Uterus (tissue), 4 donors: ENCODE data around the gene NDUFB2. TPM values are rescaled to one million over a fixed set of nuclear protein-coding genes. Genes with fewer than 3 reads are reported as not detected.
"Not testable (repeated sequence)": the region's sequence is repeated elsewhere in the genome, so short reads cannot be mapped to it uniquely, and the experiment has no call there.

Experiments used
- DNase-seq, 2 donors: peaks; one replicate each; pipeline ENCODE4 v3.0.0-alpha.2; 2019 to 2020
- H3K27ac ChIP-seq, 2 donors: fragments of 200-600 bp; sonication (generic); 1 replicate in 1 of 2; 2 replicates in 1 of 2; pipeline ENCODE4 v1.5.1; 2016 to 2018
- H3K27me3 ChIP-seq, 2 donors: fragments of 200-600 bp; sonication (generic); one replicate each; pipeline ENCODE4 v1.5.1; 2018 to 2019; ENCODE audit warnings: control low read depth in 1 of 2
- H3K36me3 ChIP-seq, 2 donors: fragments of 200-600 bp; sonication (generic); one replicate each; pipeline ENCODE4 v1.5.1; 2019; ENCODE audit warnings: control low read depth in 1 of 2
- H3K4me1 ChIP-seq, 2 donors: fragments of 200-600 bp; sonication (generic); one replicate each; pipeline ENCODE4 v1.5.1; 2018 to 2019; ENCODE audit warnings: control low read depth in 1 of 2
- H3K4me3 ChIP-seq, 2 donors: fragments of 200-600 bp; sonication (generic); 1 replicate in 1 of 2; 2 replicates in 1 of 2; pipeline ENCODE4 v1.5.1; 2018 to 2019; ENCODE audit warnings: mild to moderate bottlenecking in 1 of 2
- H3K9me3 ChIP-seq, 2 donors: fragments of 200-600 bp; sonication (generic); one replicate each; pipeline ENCODE4 v1.5.1; 2019; ENCODE audit warnings: control low read depth in 1 of 2
- CTCF ChIP-seq, 4 experiments: fragments of 200-600 bp in 2 of 4; fragments of 450-650 bp in 2 of 4; sonication (generic) in 2 of 4; IDR thresholded peaks; one replicate each; pipeline ENCODE4 v1.5.1; 2016 to 2019; ENCODE audit warnings: antibody characterized with exemption in 4 of 4, mild to moderate bottlenecking in 2 of 4, moderate library complexity in 1 of 4
- POLR2A ChIP-seq, 2 donors: fragments of 450-650 bp; IDR thresholded peaks; one replicate each; pipeline ENCODE4 v1.6.1; 2016; ENCODE audit warnings: antibody characterized with exemption in 2 of 2, mild to moderate bottlenecking in 1 of 2, moderate library complexity in 1 of 2
- intact Hi-C: fragments of 100-400 bp; cut with DNase I; formaldehyde crosslinking; loops from one replicate; pipeline ENCODE4 v1.15.1; 2023; ENCODE audit warnings: low total_unique reads
- total RNA-seq, 4 donors: library from RNA; depleted of rRNA in 3 of 4; stranded (reverse); fragments of >200 nt in 3 of 4; gene quantifications; one replicate each; pipeline versions ENCODE4 v1.1.0 to v1.2.4, GENCODE V29; 2014 to 2023
- donor health status: DM: yes; HTN: yes; CAD: no.

Gene NDUFB2
- total RNA-seq, 4 donors from 2014 or later = 29.5 to 349 (median 157) TPM

DNA sequence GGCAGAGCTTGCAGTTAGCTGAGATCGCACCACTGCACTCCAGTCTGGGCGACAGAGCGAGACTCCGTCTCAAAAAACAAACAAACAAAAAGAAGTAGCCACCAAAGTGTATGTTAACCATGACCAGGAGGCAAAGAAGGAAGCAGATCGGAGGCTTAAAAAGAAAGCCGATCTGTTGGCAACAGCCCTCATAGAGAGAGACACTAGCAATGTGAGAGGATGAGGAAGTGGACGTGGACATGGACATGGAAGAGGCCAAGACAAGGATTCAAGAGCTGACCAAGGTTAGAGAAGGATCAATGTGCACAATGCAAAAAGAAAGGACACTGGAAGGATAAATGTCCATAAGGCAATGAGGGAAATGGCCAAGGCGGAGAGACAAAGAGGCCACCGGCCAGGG, 38.6 kb upstream of the NDUFB2 start:
- H3K9me3 ChIP-seq = no peaks in the 10 kb centered on the region
- H3K36me3 ChIP-seq = no peaks in the 10 kb centered on the region
- no peaks in the 10 kb centered on the region for H3K4me1 ChIP-seq
- no peak overlapping the region for H3K4me3 ChIP-seq
- no peak overlapping the region for H3K27ac ChIP-seq
- TF ChIP-seq CTCF (IDR thresholded peaks at IDR 0.05) = no peak
- intact Hi-C loops = no loop called here
- no peak for DNase-seq
- H3K27me3 ChIP-seq = no peaks in the 10 kb centered on the region

DNA sequence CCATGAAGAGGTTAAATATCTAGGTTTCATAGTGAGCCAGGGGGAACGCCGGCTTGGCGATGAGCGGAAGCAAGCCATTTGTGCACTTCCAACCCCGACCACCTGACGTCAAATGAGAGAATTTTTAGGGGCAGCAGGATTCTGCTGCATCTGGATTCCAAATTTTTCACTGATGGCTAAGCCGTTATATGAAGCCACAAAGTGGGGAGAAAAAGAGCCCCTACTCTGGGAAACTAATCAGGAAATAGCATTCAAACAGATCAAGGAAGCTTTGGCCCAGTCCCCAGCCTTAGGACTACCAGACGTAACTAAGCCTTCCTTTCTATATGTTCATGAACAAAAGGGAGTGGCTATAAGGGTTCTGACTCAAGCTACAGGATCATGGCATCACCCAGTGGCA, 36.7 kb upstream of the NDUFB2 start:
- H3K27me3 ChIP-seq = no peaks in the 10 kb centered on the region
- H3K9me3 ChIP-seq = no peaks in the 10 kb centered on the region
- H3K4me3 ChIP-seq = no peak overlapping the region
- intact Hi-C loops = no loop called here
- no peak overlapping the region for H3K27ac ChIP-seq
- H3K36me3 ChIP-seq = no peaks in the 10 kb centered on the region
- no peaks in the 10 kb centered on the region for H3K4me1 ChIP-seq
- TF ChIP-seq CTCF (IDR thresholded peaks at IDR 0.05) = no peak
- TF ChIP-seq POLR2A (IDR thresholded peaks at IDR 0.05) = no peak
- DNase-seq = no peak

GRCh38 chr7:140661124-140661523, 35.4 kb upstream of the NDUFB2 start:
- TF ChIP-seq POLR2A (IDR thresholded peaks at IDR 0.05) (no peak), CTCF (IDR thresholded peaks at IDR 0.05) (no peak)
- Histone ChIP-seq H3K4me3 (no peak overlapping the region), H3K36me3 (no peaks in the 10 kb centered on the region), H3K27me3 (no peaks in the 10 kb centered on the region), H3K27ac (no peak overlapping the region), H3K9me3 (no peaks in the 10 kb centered on the region), H3K4me1 (no peaks in the 10 kb centered on the region)
- intact Hi-C loops = no loop called here
- DNase-seq = no peak

DNA sequence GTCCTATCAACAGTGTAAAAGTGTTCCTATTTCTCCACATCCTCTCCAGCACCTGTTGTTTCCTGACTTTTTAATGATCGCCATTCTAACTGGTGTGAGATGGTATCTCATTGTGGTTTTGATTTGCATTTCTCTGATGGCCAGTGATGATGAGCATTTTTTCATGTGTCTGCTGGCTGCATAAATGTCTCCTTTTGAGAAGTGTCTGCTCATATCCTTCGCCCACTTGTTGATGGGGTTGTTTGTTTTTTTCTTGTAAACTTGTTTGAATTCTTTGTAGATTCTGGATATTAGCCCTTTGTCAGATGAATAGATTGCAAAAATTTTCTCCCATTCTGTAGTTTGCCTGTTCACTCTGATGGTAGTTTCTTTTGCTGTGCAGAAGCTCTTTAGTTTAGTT, 33.6 kb upstream of the NDUFB2 start:
- H3K27ac ChIP-seq, DNase-seq, H3K4me1 ChIP-seq, H3K9me3 ChIP-seq, H3K27me3 ChIP-seq, H3K36me3 ChIP-seq, H3K4me3 ChIP-seq, intact Hi-C loops: not testable (repeated sequence)

DNA sequence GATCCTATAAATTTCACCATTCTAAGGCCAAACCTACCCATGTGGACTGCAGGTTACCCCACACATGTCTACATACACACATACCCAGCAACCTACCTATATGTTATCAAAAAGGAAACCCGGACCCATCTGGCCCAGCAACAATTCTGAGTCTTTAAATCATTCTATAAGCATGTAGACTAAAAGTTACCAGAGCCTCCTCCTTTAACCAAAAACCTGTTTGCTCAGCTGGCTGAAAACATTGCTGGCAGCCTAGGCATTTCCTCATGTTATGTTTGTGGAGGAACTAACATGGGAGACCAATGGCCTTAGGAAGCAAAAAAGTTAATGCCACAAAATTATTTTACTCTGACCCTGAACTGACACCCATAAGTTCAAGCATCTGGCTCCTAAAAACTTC, 29.0 kb upstream of the NDUFB2 start:
- TF ChIP-seq POLR2A (IDR thresholded peaks at IDR 0.05) (no peak), CTCF (IDR thresholded peaks at IDR 0.05) (no peak)
- no peaks in the 10 kb centered on the region for H3K4me1 ChIP-seq
- H3K27me3 ChIP-seq = no peaks in the 10 kb centered on the region
- no peaks in the 10 kb centered on the region for H3K36me3 ChIP-seq
- no peak for DNase-seq
- no peaks in the 10 kb centered on the region for H3K9me3 ChIP-seq
- H3K4me3 ChIP-seq = no peak overlapping the region
- intact Hi-C loops = no loop called here
- no peak overlapping the region for H3K27ac ChIP-seq

DNA sequence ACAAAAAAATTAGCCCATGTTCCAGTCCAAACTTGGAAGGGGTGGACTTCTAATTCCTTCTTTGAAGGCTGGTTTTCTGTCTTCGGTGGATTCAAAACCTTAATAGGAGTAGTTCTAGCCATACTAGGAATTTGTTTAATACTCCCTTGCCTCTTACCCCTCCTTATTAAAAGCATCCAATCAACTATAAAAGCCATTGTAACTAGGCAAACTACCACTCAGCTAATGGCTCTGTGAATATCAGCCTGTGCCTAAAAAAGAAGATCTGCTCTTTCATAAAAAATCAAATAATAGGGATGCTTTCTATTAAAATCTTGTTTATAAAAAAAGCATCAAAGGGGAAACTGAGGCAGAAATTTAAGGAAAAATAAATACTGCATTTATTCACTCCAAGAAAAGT, 27.9 kb upstream of the NDUFB2 start:
- Histone ChIP-seq H3K4me1 (no peaks in the 10 kb centered on the region), H3K9me3 (no peaks in the 10 kb centered on the region), H3K27me3 (no peaks in the 10 kb centered on the region), H3K36me3 (no peaks in the 10 kb centered on the region), H3K27ac (no peak overlapping the region), H3K4me3 (no peak overlapping the region)
- intact Hi-C loops = no loop called here
- TF ChIP-seq CTCF (IDR thresholded peaks at IDR 0.05) (no peak), POLR2A (IDR thresholded peaks at IDR 0.05) (no peak)
- no peak for DNase-seq
